Amygdala (tissue), 56 donors: ENCODE results near the gene SPATA2.
"Not testable (repeated sequence)": the region's sequence is repeated elsewhere in the genome, so short reads cannot be mapped to it uniquely, and the experiment has no call there.

Source experiments
- DNase-seq, 56 donors: peaks; one replicate each; lab custom pipeline; 2025; lab: John Stamatoyannopoulos, UW

The SPATA2 gene

GRCh38 chr20:49906615-49907154 is 8.6 kb downstream of the SPATA2 start:
- no peak for DNase-seq

- DNase-seq: no peak
These were observed 9.2 kb downstream of the SPATA2 start for GRCh38 chr20:49906101-49906604.

- DNase-seq: no peak
These were observed 9.8 kb downstream of the SPATA2 start for GRCh38 chr20:49905415-49906091.

- no peak for DNase-seq
These were observed 10.7 kb downstream of the SPATA2 start for GRCh38 chr20:49904440-49905214.

- DNase-seq: no peak
These were observed 13.7 kb downstream of the SPATA2 start for GRCh38 chr20:49901588-49901987.

DNA sequence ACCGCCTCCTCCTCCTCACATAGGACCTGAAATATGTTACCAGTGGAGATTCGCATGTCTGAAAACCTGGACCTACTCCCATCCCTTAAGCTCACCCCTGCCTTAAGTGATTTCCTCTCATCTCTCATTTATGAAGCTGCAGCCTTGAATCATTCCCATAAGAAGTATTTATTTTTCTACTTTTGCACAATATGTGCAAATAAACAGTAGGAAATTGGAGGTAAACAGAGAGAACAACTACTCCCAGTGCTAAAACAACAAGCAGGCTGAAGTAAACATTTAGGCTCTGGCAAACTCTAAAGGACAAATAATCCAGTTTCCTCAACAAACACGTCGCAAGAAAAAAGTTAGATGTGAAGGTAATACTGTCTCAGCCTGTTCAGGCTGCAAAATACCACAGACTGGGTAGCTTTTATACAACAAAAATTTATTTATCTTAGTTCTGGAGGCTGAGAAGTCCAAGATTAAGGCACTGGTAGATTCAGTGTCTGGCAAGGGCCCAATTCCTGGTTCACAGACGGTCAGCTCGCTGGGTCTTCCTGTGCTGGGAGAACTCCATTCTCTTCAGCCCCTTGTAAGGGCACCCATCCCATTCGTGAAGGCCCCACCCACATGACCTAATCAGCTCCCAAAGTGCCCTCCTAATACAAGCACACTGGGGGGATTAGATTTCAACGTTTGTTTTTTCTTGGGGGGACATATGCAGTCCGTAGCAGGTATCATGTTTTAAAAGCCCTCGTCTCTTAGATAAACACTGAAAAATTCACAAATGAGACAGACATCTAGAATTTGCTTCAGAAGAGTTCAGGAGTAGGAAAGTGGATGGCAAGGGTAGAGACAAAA is 15.6 kb downstream of the SPATA2 start:
- no peak for DNase-seq

- DNase-seq: no peak
These were observed 19.1 kb downstream of the SPATA2 start for GRCh38 chr20:49896204-49896603.

DNA sequence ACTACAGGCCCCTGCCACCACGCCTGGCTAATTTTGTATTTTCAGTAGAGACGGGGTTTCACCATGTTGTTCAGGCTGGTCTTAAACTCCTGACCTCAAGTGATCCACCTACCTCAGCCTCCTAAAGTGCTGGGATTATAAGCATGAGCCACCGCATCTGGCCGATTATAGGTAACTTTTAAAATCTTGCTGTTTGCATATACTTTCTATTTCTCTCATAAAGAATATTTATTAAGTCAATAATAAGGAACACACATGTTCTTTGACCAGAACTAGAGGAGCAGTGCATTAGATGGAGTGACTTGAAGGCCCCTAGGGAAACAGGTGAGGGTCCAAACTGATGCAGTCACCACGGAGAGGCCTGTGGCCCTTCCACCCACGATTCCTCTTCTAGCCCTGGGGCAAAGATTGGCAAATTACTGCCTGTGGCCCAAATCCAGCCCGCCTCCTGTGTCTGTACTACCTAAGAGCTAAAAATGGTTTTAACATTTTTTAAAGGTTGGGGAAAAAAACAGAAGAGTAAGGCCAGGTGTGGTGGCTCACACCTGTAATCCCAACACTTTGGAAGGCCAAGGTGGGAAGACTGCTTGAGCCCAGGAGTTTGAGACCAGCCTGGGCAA is 19.7 kb downstream of the SPATA2 start:
- DNase-seq: not testable (repeated sequence)

GRCh38 chr20:49894073-49894470 is 21.3 kb downstream of the SPATA2 start:
- DNase-seq: no peak

- DNase-seq: no peak
These were observed 21.9 kb downstream of the SPATA2 start for GRCh38 chr20:49893242-49894072.

DNA sequence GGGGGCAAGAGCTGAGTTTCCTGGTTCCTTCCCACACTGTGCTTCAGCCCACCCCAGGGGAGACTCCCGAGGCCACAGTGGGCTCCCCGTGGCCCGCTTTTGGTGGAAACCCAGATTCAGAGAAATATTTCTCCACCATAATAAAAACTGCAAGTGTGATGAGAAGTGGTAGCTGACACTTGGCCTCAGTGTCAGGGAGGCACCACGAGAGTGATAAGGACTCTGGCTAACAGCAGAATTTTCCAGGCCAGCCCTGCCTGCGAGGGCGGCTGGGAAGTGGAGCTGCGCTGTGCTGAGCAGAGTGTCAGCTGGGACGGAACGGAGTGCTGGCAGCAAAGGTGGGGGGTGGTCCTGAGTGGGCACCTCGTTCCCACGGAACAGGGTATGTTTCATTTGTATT is 22.5 kb downstream of the SPATA2 start:
- no peak for DNase-seq

DNA sequence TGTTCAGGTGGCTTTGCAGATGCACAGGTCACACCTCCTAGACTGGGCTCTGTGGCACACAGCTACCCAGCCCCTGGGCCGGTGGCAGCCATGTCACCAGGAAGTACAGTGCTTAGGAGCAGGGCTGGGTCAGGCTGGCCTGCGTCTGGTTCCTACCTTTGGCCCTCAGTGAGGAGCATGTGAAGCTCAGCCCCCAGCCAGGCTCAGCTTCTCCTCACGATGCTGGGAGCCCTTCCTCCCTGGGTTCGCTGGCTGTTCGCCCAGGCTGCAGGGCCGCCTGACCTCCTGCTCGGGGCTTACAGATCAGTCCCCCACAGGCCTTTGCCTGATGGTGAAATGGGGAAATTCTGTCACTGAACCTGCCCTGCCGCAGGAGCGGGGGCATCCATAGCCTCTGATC is 23.1 kb downstream of the SPATA2 start:
- peak in 7 of 56 donors; percentile 9 to 49 (median 30) for DNase-seq

DNA sequence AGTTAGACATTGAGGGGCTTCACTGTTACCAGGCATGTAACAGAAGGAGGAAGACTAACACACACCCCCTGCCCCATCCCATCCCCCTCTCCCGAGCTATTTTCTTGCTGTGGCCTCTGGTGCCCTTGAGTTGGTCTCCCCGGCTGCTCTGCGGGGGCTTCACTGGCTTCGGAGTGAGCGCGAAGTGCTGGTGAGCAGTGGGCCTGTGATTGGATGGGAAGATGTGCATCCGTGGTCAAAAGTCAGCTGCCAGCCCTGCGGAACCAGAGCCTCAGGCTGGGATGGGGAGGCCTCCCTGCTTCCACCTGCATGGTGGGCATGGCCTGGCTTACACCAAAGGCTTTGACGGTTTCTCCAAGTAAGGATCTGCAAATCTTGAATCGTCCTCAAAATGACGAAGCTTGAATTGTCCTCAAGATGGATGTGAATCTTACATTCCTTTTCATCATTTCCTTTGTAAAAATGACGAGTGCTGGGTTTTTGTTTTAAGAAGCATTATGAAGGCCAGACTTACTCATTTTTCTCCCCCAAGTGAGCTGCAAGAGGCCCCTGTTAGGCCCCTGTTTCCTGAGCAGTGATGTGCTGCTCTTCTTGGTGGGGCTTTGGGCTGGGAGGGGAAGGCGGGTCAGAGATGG is 23.7 kb downstream of the SPATA2 start:
- no peak for DNase-seq

- DNase-seq: peak in 7 of 56 donors; percentile 18 to 77 (median 32)
These were observed 24.6 kb downstream of the SPATA2 start for GRCh38 chr20:49890471-49891361.

- no peak for DNase-seq
These were observed 25.4 kb downstream of the SPATA2 start for GRCh38 chr20:49889935-49890333.

DNA sequence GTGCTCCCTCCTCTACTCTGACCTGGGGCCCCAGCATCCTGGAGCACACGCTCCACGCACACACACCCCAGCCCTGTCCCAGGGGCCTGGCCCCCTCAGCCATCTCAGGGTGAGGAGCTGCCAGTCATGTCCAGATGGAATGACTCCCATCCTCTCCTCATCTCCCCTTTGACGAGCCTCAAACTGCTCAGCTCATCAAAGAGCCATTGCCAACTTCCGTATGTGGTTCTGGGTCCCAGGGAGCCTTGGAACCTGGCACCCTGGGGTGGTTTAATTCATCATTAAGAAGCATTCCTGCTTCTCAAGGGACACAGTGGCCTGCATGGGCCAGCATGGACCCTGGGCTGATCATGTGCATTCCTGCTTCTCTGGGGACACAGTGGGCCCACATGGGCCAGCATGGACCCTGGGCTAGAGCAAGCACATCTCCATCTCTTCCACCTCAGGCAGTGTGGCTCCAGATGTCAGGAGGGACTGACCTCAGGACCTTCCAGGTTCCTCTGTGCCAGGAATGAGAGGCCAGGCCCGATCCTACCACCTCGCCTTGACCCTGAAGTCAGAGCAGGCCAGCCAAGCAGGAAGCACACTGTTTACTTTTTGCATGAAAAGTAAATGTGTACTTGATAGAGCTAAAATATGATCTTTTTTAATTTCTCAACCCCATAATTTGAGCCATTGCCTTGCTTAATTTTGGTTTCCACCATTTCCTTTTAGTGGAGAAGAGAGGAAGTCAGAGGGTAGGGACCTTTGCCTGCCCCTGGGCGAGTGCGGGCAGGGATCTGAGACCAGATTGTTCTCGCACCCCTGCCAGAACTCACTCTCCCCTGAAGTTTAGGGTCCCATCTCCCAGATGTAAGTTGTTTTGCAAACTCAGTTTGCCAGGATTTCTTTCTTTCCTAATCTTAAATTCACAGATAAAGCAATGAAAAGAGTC is 26.1 kb downstream of the SPATA2 start:
- no peak for DNase-seq
